ENCODE results near the gene TYW1.
"Not testable (repeated sequence)": the region's sequence is repeated elsewhere in the genome, so short reads cannot be mapped to it uniquely, and the experiment has no call there.

Gene TYW1

GRCh38 chr7:67230029-67230428, 233.4 kb downstream of the TYW1 start:
- CTCF ChIA-PET; POLR2A ChIA-PET; DNase-seq (ENCODE audit: extremely low spot score): not testable (repeated sequence)

GRCh38 chr7:67233506-67233905, 236.9 kb downstream of the TYW1 start:
- POLR2A ChIA-PET; CTCF ChIA-PET; DNase-seq (ENCODE audit: extremely low spot score): not testable (repeated sequence)

DNA sequence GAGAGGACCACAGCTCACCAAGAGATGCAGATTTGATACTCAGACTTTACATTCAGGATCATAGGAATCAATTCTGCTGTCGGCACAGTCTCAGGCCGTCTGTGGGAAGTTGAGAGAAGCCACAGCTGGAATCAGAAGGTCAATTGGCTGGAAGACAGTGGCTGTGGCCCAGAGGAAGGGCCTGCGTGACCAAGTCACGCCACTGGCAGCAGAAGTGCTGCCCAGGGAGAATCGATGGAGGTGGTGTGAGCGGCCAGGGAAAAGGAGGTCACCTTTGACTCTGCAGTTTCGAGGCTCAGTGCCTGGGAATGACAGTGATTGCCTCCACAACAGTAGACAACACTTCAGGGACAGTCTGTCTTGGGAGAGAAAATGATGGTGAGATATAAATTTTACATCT, 239.6 kb downstream of the TYW1 start:
- CTCF ChIA-PET; POLR2A ChIA-PET; DNase-seq (ENCODE audit: extremely low spot score): not testable (repeated sequence)

DNA sequence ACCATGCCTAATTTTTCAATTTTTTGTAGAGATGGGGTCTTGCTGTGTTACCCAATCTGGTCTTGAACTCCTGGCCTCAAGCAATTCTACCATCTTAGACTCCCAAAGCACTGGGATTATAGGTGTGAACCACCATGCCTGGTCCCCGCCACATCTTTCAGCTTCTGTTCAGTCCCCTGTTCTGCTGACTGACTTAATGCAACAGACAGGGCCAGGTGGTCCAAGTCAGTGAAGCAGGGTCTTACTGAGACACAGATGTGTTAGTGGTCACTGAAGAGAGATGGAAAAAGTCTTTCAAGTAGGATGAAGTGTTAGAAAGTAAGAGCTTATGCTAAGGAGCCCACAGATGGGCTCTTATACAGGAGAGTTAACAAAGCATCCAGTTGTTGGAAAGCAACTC, 246.2 kb downstream of the TYW1 start:
- CTCF ChIA-PET; DNase-seq (ENCODE audit: extremely low spot score): not testable (repeated sequence)
- POLR2A ChIA-PET, result interaction anchor here (0.8 kb wide), 1 partner anchor 60 kb away, joined by 3 read pairs; no protein-coding TSS in a partner anchor

DNA sequence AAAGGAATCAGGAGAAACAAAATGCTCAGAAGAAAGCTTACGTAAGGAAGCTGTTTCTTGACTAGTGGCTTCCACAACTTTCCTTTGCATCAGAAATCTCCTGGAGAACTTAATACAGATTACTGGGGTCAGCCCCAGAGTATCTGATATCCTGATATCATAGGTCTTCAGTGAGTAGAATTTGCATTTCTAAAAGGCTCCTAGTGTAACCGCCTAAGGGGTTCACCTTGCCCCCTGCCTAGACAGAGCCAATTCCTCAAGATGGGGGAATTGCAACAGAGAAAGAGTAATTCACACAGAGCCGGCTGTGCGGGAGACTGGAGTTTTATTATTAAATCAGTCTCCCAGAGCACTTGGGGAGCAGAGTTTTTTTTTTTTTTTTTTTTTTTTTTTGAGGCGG, 251.7 kb downstream of the TYW1 start:
- POLR2A ChIA-PET; DNase-seq (ENCODE audit: extremely low spot score); CTCF ChIA-PET: not testable (repeated sequence)

DNA sequence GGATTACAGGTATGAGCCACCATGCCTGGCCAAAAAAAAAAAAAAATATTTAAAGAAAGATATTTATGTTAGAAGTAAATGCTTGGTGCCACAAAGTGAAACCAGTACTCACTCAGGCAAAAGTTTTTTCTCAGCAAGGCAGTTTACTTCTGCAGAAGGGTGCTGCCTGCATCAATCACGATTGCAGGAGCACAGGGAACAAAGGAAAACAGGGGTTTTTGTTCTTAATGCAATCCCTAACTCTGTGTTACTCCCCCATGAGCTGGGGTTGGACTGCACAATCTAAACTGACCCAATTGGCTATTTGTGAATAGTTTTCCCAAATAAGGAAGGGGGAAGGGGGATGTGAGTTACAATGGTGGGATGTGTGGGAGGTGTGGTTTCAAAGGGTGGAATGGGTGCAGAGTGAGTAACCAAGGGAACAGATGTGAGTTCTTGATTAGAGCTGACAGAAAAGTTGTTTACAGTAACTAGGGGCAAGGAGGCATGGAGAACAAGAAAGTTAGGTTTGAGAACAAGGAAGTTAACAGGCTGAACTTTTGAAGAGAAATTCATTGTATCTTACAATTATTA, 255.4 kb downstream of the TYW1 start:
- CTCF ChIA-PET, result no interaction called here
- DNase-seq (ENCODE audit: extremely low spot score), result no peak
- POLR2A ChIA-PET, result no interaction called here
- TF ChIP-seq, protein P1, sequence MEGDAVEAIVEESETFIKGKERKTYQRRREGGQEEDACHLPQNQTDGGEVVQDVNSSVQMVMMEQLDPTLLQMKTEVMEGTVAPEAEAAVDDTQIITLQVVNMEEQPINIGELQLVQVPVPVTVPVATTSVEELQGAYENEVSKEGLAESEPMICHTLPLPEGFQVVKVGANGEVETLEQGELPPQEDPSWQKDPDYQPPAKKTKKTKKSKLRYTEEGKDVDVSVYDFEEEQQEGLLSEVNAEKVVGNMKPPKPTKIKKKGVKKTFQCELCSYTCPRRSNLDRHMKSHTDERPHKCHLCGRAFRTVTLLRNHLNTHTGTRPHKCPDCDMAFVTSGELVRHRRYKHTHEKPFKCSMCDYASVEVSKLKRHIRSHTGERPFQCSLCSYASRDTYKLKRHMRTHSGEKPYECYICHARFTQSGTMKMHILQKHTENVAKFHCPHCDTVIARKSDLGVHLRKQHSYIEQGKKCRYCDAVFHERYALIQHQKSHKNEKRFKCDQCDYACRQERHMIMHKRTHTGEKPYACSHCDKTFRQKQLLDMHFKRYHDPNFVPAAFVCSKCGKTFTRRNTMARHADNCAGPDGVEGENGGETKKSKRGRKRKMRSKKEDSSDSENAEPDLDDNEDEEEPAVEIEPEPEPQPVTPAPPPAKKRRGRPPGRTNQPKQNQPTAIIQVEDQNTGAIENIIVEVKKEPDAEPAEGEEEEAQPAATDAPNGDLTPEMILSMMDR (IDR thresholded peaks at IDR 0.05; ENCODE audit: control extremely low read depth, extremely low read depth, low read depth, missing control alignments), result no peak

DNA sequence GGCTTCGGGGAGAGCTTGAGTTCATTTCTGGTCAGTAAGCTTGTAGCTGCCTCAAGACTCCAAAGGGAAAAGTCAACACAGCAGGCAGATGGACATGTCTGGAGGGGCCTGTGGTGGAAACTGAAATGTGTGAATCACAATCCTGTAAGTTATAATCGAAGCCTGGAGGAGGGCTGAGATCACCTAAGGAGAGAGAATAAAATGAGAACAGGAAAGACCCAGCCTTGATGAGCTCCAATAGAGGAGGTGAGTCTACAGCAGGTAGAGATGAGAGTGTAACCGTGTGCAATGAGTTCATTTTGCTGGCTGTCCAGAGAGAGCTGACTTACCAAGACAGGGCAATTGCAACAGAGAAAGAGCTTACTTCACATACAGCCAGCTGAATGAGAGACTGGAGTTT, 258.4 kb downstream of the TYW1 start:
- DNase-seq (ENCODE audit: extremely low spot score); CTCF ChIA-PET; POLR2A ChIA-PET: not testable (repeated sequence)

GRCh38 chr7:67257779-67258178, 261.1 kb downstream of the TYW1 start:
- CTCF ChIA-PET; DNase-seq (ENCODE audit: extremely low spot score); POLR2A ChIA-PET: not testable (repeated sequence)

GRCh38 chr7:67259363-67259762, 262.7 kb downstream of the TYW1 start:
- CTCF ChIA-PET; POLR2A ChIA-PET; DNase-seq (ENCODE audit: extremely low spot score): not testable (repeated sequence)

DNA sequence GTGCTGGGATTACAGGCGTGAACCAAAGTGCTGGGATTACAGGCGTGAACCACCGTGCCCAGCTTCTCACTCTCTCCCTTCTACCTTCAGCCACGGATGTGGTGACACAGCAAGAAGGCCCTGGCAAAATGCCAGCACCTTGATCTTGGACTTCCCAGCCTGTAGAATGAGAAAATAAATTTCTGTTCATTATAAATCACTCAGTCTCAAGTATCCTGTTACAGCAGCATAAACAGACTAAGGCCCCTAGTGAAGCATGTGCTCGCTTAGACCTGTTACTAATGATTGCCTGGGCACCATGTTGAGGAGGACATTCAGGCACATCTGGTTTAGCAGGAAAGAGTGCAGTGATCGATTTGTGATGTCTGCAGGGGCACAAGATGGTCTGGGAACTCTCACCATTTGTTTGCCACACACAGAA, 263.5 kb downstream of the TYW1 start:
- DNase-seq (ENCODE audit: extremely low spot score), result not testable (repeated sequence)

DNA sequence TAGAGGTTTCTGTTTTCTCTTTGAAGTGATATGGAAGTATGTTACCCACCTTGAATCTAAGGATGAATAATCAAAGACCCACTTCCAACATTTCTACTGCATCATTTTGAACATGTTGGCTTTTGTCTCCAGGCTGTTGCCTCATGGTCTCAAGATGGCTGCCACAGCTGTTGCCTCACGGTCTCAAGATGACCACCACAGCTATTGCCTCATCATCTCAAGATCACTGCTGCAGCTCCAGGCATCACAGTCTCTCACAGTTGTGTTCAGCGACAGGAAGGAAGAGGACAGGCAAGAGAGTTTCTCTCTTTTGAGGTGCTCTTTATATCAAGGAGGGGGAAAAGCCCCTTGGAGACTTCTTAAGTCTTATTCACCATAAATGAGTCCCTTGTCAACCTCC, 267.4 kb downstream of the TYW1 start:
- DNase-seq (ENCODE audit: extremely low spot score); CTCF ChIA-PET; POLR2A ChIA-PET: not testable (repeated sequence)

More for the DNA sequence above, 263.5 kb downstream of the TYW1 start:
- POLR2A ChIA-PET, CTCF ChIA-PET: not testable (repeated sequence)

- POLR2A ChIA-PET; DNase-seq (ENCODE audit: extremely low spot score); CTCF ChIA-PET: not testable (repeated sequence)
Observed at GRCh38 chr7:67266070-67266469, 269.4 kb downstream of the TYW1 start.

- TF ChIP-seq, protein P1 (IDR thresholded peaks at IDR 0.05; ENCODE audit: control extremely low read depth, extremely low read depth, low read depth, missing control alignments), result no peak
- CTCF ChIA-PET, result no interaction called here
- DNase-seq (ENCODE audit: extremely low spot score), result no peak
- POLR2A ChIA-PET, result no interaction called here
Observed at GRCh38 chr7:67267914-67268313, 271.3 kb downstream of the TYW1 start.

DNA sequence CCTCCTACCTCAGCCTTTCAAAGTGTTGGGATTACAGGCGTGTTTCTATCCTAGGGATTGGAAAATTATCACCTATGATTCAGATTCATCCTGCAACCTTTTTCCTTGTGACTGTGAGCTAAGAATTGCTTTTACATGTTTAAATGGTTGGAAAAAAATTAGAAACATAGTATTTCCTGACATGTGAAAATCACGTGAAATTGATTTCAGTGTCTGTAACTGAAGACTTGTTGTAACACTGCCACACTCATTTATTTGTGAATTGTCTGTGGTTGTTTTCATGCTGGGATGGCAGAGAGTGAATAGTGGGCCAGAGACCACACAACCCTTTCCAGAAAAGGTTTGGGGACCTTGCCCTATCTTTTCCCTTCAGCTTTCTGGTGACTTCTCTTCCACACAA, 273.3 kb downstream of the TYW1 start:
- DNase-seq (ENCODE audit: extremely low spot score); POLR2A ChIA-PET; CTCF ChIA-PET: not testable (repeated sequence)
